GM18907 (cell line): ENCODE data around the gene INTS11.

Experiments used
- ATAC-seq: cut with Tn5 transposase; IDR thresholded peaks from one replicate; pipeline ENCODE4 v1.9.1; 2021; ENCODE audit warnings: mild to moderate bottlenecking, moderate library complexity; ENCODE audit not compliant: unreplicated experiment

The INTS11 gene

DNA sequence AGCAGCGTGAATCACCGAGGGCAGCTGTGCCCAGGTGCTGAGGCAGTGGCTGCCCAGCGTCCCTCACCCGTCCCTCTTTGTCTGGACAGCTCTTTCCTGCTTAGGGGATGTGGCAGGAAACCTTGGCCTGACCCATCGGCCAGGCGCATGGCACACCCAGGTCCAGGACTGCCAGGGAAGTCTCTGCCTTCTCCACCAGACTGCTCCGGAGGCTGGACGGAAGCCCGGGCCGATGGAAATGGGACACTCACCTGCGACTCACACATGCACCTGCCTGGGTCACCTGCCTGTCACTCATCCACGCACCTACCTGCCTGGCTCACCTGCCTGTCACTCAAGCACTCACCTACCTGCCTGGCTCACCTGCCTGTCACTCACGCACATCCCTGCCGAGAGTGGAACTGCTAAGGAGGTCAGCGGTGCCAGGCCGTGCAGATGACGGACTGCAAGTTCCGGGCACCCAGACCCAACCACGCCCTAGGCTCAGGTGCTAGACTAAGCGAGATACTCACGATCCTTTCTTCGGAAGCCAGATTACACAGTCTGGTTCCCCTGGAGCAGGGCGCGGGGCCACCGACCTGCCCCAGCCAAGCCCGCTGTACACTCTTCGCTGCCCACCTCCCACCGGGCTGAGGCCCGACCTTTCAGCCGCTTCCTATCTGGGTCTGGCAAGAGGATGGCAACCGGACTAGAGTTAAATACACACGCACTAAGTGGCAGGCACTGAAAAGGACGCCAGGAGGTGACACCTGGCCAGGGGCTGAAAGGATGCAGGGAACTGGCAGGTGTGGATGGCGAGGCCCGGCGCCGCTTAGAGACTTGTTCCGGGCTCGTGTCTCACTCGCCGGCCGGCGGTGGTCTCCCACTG is 51.9 kb downstream of the INTS11 start:
- ATAC-seq: peak; percentile 5

DNA sequence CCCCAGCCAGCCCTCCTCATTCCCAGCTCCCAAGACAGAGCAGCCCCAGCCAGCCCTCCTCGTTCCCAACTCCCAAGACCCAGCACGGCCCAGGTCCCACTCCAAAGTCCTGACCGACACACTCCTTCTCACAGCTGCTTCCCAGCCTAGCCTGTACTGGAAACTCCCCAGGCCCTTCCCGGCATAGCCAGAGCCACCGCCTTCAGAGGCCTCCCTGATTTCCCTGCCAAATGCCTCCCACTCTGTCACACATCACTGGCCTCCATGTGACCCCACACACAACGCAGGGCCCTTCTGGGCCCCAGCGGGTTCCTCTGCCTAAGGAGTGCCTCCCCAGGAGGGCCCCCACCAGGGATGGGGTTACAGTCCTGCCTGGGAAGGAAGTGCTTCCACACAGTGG is 53.6 kb downstream of the INTS11 start:
- no peak for ATAC-seq

DNA sequence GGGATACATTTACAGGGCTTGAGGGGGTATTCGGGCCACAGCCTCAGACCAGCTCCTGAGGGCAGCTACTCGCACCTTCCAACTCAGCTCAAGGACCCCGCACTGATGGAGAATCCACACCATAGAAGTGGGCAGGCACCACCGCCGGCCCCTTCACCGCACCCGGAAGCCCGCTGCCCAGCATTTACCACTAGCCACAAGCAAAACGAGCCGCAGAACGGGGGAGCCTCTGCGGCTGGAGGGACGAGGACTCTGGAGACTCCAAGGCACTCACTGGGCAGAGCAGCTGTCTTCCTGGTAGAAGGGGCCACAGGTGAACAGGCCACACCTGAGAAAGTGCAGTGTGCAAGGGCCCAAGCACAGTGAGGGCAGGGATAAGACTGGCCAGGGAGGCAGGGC is 56.2 kb downstream of the INTS11 start:
- ATAC-seq: no peak

DNA sequence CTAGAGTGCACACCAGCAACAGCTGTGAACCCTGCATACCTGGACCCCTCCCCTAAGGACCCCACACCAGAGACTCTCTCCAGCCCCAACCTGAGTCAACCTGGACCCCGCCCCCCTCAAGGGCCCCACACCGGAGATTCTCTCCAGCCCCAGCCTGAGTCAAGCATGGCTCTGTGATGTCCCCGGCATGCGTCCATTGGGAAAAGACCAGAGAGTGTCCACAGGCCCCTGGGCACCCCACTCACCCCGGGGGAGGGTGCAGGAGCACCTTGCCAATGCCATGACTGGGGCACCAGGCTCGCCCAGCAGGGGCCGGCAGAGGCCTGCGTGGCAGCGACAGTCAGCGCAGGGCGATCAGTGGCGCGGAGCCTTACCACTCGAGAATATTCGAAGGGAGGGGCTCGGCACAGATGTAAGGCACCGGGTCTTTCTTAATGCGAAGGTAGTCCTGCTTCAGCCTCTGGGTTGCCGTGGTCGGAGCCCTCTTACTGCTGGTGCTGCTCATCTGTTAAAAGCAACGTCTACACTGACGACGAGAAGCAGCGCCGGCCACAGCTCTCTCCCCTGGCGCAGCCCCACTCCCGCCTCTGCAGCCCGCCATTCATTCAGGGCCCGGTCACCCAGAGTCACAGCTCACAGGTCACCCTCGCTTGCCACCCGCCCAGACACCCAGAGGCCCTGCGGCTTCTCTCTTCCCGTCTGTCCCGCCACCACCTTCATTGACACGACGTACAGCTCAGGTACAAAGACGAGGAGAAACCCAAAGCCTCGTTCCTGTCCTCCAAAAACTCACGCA is 56.8 kb downstream of the INTS11 start:
- ATAC-seq: no peak

GRCh38 chr1:1264868-1265272 is 59.6 kb downstream of the INTS11 start:
- no peak for ATAC-seq

- no peak for ATAC-seq
Observed at GRCh38 chr1:1264026-1264425, 60.4 kb downstream of the INTS11 start.

DNA sequence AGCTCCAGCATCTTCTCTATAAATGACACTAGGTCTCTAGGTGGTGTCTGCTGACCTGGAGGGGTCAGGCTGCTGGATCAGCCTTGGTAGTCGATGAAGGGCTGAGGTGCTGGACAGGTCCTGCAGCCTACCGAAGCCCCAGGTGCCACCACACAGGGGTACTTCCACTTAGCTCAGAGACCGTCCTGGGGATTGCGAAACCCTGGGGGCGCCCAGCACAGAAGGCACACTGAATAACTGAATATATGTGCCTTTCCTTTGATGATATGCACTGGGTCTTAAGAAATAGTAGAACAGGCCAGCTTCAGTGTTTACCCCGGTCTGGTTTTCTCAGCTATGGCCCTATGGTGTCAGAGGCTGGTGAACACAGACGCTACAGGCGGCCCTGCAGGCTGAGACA is 61.7 kb downstream of the INTS11 start:
- no peak for ATAC-seq

DNA sequence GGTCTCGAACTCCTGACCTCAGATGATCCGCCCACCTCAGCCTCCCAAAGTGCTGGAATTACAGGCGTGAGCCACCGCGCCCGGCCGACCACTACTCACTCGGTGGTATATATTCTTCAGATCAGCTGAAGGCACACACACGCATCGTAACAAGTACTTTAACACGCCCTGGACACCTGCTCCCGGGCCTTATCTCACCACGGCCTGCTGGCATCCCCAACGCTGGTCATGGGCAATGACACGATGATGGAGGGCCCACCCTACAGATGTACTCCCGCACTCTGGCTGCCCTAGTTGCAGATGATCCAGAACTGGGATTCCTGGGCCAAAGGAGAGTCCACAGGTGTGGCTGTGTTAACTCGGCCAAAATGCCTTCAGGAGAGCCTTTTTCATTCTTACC is 62.4 kb downstream of the INTS11 start:
- ATAC-seq: no peak
